Measurements from ENCODE around the gene PPM1G. TPM values are rescaled to one million over a fixed set of nuclear protein-coding genes. Genes with fewer than 3 reads are reported as not detected.

Gene PPM1G
- total RNA-seq, 3 donors from 2014 or later (not counting 1 experiment from before 2014, with no cell fraction given), result 63.9 to 73.8 (median 69.5) TPM

GRCh38 chr2:27369471-27370025 is 39.8 kb downstream of the PPM1G start:
- DNase-seq, result no peak
- Mint-ChIP-seq H3K9me3 (no peaks in the 10 kb centered on the region), H3K27ac (peak overlapping the region; percentile 92), H3K36me3 (peaks cover 7% of the 10 kb centered on the region), H3K27me3 (ENCODE audit: low read depth in 2 of 2) (no peaks in the 10 kb centered on the region), H3K4me3 (peak overlapping the region; percentile 94), H3K4me1 (peaks cover 40 to 41% of the 10 kb centered on the region in 2 donors)
- Histone ChIP-seq H3K36me3 (ENCODE audit: control insufficient read depth, insufficient read depth, low read length) (peaks cover 46% of the 10 kb centered on the region), H3K27ac (ENCODE audit: low read length) (peak overlapping the region; percentile 91), H3K4me1 (ENCODE audit: control insufficient read depth, insufficient read depth, low read length) (peaks cover 34% of the 10 kb centered on the region), H3K4me3 (ENCODE audit: low read length) (peak overlapping the region; percentile 93), H3K9me3 (ENCODE audit: control insufficient read depth, insufficient read depth, low read length) (no peaks in the 10 kb centered on the region), H3K27me3 (ENCODE audit: control insufficient read depth, insufficient read depth, low read length) (no peaks in the 10 kb centered on the region)
- no peak for TF ChIP-seq CTCF (IDR thresholded peaks at IDR 0.05)
- 2% methylated on average over 18 of the region's 18 CpGs for WGBS (ENCODE audit: insufficient coverage)
- intact Hi-C loops (cut with micrococcal nuclease), result loop anchor here (1.0 to 5.0 kb wide), 6 partner anchors 11 to 118 kb away; partner anchors contain the start of genes GTF3C2, IFT172, NRBP1 and PPM1G
- no peak for ATAC-seq

GRCh38 chr2:27363933-27364332 is 45.5 kb downstream of the PPM1G start:
- no peaks in the 10 kb centered on the region for H3K9me3 Mint-ChIP-seq
- ATAC-seq (no peak), DNase-seq (no peak)
- Histone ChIP-seq H3K9me3 (ENCODE audit: control insufficient read depth, insufficient read depth, low read length) (no peaks in the 10 kb centered on the region), H3K27ac (ENCODE audit: low read length) (no peak overlapping the region), H3K4me1 (ENCODE audit: control insufficient read depth, insufficient read depth, low read length) (peaks cover 3% of the 10 kb centered on the region), H3K4me3 (ENCODE audit: low read length) (no peak overlapping the region), H3K27me3 (ENCODE audit: control insufficient read depth, insufficient read depth, low read length) (no peaks in the 10 kb centered on the region), H3K36me3 (ENCODE audit: control insufficient read depth, insufficient read depth, low read length) (peaks cover 43% of the 10 kb centered on the region)
- intact Hi-C loops (cut with micrococcal nuclease), result no loop called here
- no peaks in the 10 kb centered on the region for H3K36me3 Mint-ChIP-seq
- no peak overlapping the region for H3K4me3 Mint-ChIP-seq
- TF ChIP-seq CTCF (IDR thresholded peaks at IDR 0.05), result no peak
- 76% methylated on average over 2 of the region's 2 CpGs for WGBS (ENCODE audit: insufficient coverage)
- no peaks in the 10 kb centered on the region for H3K27me3 Mint-ChIP-seq (ENCODE audit: low read depth in 2 of 2)
- no peak overlapping the region for H3K27ac Mint-ChIP-seq
- peaks cover 6 to 7% of the 10 kb centered on the region in 2 donors for H3K4me1 Mint-ChIP-seq

GRCh38 chr2:27362678-27363420 is 46.5 kb downstream of the PPM1G start:
- Mint-ChIP-seq H3K27me3 (ENCODE audit: low read depth in 2 of 2) (no peaks in the 10 kb centered on the region), H3K36me3 (no peaks in the 10 kb centered on the region), H3K27ac (no peak overlapping the region), H3K9me3 (no peaks in the 10 kb centered on the region), H3K4me1 (peaks cover 5 to 8% of the 10 kb centered on the region in 2 donors), H3K4me3 (no peak overlapping the region)
- TF ChIP-seq CTCF (IDR thresholded peaks at IDR 0.05), result no peak
- 96% methylated on average over 3 of the region's 4 CpGs for WGBS (ENCODE audit: insufficient coverage)
- intact Hi-C loops (cut with micrococcal nuclease), result no loop called here
- Histone ChIP-seq H3K4me3 (ENCODE audit: low read length) (no peak overlapping the region), H3K27me3 (ENCODE audit: control insufficient read depth, insufficient read depth, low read length) (no peaks in the 10 kb centered on the region), H3K36me3 (ENCODE audit: control insufficient read depth, insufficient read depth, low read length) (peaks cover 34% of the 10 kb centered on the region), H3K4me1 (ENCODE audit: control insufficient read depth, insufficient read depth, low read length) (peaks cover 4% of the 10 kb centered on the region), H3K9me3 (ENCODE audit: control insufficient read depth, insufficient read depth, low read length) (no peaks in the 10 kb centered on the region), H3K27ac (ENCODE audit: low read length) (no peak overlapping the region)
- DNase-seq (no peak), ATAC-seq (no peak)
